HK-2 (cell line): ENCODE results near the gene SAG.
"Not testable (repeated sequence)": the region's sequence is repeated elsewhere in the genome, so short reads cannot be mapped to it uniquely, and the experiment has no call there.

Source experiments
- DNase-seq: peaks from one replicate; pipeline ENCODE4 v3.0.0-alpha.2; 2018; ENCODE audit not compliant: unreplicated experiment

Gene SAG

GRCh38 chr2:233354971-233355574, 47.5 kb downstream of the SAG start:
- DNase-seq: no peak

DNA sequence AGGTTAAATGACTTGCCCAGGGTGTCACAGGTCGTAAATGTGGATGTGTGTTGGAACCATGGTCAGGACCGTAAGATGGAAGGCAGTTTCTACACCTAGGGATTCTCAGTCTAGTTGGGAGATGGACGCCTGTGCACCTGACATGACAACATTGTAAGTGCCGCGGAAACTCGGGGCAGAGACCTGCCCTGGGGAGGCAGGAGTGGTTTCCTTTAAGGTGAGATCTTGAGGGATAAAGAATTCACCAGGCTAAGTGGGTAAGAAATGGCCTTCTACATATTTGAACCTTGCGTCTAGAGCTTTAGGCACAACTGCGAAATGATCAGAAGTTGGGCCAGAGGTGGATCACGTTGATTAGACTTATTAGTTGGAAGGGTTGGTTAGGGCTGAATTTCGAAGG, 48.3 kb downstream of the SAG start:
- DNase-seq: no peak

DNA sequence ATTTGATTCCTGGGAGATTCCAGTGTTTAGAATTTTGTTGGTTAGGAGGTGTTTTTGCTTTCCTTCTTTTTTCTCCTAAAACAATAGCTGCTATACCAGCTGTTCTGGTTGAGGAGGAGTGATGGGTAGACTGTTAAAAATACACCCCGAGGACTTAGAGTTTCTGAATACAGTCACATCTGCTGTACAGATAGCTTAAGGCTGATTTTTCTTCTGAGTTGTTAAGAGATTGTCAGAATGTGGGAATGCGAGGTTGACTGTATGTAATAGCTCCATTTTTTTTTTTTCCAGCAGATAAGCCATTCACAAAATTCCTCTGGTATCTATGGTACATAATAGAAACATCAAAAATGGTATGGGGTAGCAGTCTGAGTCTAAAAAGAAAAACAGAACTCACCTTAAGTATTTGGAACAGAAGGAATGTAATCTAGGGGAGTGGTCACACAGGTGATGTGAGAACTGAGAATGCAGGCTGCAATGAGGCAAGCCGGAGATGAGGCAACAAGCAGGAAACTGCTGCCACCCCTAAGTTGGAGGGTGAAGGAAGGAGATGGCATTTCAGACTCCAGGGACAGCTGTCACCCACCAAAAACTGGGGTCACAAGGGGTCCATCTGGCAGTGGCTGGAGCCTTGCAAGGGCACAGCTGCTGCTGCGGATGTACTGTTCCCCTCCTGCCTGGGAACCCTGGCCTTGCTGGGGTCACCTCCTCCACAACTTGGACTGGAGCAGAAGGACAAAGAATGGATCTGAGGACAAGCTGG, 49.1 kb downstream of the SAG start:
- no peak for DNase-seq

- no peak for DNase-seq
Observed at GRCh38 chr2:233358335-233358734, 50.7 kb downstream of the SAG start.

DNA sequence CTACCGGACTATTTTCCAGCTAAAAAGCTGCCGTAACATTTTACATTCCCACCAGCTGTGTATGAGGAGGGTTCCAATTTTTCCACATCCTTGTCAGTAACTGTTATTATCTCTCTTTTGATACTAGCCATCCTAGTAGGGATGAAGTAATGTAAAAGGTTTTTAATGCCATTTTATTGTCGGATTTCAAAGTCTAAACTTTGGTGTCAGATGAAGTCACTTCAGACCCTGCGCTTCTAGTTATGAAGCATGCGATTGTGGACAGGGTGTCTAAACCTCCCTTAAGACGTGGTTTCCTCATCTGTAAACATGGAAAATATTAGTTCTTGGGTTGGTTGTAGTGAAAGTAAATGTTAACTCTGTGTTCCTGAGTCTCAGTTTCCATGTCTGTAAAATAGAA, 51.3 kb downstream of the SAG start:
- no peak for DNase-seq

DNA sequence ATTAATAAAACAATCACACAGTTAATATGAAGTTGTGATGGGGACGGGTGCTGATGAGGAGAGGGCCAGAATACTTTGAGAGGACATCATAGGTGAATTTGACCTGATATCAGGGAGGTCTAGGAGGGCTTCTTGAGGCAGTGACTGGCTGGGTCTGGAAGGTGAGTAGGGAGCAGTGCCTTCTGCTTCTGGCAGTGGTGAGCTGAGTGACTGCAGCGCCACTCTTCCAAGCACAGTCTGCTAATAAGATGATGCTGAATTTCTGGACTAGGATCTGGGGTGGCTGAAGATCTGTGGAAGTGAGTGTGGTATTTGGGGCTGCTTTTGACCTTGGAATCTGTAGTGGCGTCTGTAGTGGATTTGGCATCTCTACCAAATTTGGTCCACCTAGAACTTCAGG, 52.2 kb downstream of the SAG start:
- no peak for DNase-seq

DNA sequence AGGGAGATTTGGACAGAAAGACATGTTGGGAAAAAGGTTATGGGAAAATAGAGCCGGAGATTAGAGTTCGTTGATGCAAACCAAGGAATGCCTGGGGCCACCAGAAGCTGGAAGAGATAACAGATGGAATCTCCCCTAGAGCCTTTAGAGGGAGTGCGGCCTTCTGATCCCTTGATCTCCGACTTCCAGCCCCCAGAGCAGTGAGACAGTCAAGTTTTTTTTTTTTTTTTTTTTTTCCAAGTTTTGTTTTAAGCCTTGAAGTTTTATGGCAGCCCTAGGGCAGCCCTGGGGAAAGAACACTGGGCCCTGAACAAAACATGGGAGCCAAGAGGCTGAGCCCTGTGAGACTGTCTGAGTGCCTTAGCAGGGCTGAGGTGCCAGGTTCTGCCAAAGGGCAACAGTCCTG, 53.2 kb downstream of the SAG start:
- no peak for DNase-seq

GRCh38 chr2:233361297-233361696, 53.7 kb downstream of the SAG start:
- DNase-seq: no peak

DNA sequence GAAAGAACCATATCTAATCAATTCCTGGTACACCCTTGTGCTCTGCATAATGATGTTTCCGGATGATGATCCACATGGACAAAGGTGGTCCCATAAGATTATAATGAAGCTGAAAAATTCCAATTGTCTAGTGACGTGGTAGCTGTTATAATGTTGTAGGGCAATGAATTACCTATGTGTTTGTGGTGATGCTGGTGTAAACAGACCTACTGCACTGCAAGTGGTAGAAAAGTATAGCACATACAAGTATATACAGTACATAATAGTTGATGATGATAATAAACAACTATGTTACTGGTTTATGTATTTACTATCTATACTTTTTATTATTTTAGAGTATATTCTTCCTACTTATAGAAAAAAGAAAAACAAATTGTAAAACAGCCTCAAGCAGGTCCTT, 55.1 kb downstream of the SAG start:
- DNase-seq: no peak

GRCh38 chr2:233363744-233364235, 56.2 kb downstream of the SAG start:
- no peak for DNase-seq

GRCh38 chr2:233365861-233366520, 58.4 kb downstream of the SAG start:
- no peak for DNase-seq

DNA sequence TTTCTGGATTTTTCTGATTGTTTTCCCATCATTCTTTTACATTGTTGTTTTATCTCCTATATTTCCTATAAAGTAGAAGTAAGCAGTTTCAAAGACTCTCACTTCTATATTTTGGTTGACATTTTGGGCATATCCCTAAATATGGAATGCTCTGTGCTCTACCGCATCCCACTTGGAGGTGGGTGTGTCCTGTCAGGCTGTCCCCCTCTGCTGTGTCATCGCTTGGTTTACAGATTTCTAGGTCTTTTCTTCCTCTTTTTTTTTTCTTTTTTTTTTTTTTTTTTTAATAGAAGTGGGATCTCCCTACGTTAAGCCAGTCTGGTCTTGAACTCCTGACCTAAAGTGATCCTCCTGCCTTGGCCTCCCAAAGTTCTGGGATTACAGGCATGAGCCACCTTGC, 60.0 kb downstream of the SAG start:
- no peak for DNase-seq

DNA sequence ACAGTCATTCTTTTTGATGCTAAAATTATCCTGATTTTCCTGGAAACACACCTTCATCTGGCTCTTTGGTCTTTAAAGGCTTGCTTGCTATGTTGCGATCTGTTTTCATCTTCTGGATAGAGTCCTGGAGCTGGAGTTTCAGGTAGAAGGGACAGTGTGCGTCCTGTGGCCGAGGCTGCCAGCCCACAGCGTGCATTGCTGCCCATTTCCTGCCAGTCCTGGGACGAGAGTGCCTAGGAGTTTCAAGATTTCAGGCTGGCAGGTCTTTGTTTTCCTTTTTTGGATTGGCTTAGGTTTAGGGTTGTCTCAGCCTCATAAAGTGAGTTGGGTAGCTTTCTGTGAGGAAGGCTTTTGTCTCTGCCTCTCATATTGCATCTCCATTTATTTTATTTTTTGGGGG, 61.1 kb downstream of the SAG start:
- DNase-seq: no peak

DNA sequence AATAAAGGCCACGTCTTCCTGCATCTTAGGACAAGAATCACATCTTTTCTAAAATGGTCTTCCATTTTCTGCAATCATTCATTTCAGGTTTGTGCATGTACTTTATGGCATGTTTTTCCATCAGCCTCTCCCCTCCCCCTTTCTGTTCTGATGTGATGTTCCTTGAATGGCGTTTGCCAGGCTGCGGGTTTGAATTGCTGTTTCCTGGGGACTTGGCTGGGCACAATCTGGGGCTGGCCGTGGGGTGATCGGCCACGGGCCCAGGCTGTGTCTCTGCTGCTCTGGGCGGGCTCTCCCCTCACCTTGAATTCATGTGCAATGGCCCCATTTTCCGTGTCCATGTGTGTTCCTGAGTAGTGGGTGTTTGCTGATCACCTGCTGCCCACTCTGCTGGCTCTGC, 61.8 kb downstream of the SAG start:
- DNase-seq: no peak

DNA sequence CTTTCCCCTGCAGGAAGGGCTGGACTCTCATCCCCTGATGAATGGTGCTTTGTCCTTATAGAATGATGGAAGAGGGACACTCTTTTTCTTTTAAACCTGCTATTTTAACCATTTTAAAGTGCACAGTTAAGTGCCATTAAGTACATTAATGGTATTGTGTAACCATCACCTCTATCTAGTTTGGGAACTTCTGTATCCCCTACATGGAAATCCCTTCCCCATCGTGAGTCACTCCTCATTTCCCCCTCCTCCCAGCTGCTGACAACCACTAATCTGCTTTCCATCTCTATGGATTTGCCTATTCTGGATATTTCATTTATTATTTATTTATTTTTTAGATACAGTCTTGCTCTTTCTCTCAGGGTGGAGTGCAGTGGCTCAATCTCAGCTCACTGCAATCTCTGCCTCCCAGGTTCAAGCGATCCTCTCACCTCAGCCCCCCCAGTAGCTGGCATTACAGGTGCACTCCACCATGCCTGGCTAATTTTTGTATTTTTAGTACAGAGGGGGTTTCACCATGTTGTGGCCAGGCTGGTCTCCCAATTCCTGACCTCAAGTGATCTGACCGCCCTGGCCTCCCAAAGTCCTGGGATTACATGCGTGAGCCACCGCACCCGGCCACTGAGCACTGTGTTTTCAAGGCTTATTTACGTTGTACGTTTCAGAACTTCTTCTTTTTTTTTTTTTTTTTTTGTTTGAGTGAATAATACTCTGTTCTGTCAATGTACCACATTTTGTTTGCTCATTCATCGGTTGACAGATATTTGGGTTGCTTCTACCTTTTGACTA, 62.5 kb downstream of the SAG start:
- DNase-seq: no peak

DNA sequence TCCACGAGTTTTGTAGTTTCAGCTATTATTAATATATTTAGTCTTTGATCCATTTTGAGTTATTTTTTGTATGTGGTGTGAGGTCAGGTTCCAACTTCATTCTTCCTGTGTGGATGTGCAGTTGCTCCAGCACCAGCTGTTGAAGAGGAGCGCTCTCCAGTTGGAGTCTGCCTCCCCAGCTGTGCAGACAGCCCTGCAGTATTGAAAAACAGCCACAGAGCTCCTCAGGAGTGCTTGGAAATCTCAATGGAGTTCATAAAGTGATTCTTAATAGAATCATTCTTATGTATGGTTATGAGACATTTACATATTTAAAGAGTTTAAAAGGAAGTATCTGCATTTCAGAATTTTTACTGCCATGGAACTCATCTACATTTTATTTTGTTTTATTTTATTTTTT, 64.0 kb downstream of the SAG start:
- no peak for DNase-seq

GRCh38 chr2:233372855-233373254, 65.2 kb downstream of the SAG start:
- DNase-seq: no peak

DNA sequence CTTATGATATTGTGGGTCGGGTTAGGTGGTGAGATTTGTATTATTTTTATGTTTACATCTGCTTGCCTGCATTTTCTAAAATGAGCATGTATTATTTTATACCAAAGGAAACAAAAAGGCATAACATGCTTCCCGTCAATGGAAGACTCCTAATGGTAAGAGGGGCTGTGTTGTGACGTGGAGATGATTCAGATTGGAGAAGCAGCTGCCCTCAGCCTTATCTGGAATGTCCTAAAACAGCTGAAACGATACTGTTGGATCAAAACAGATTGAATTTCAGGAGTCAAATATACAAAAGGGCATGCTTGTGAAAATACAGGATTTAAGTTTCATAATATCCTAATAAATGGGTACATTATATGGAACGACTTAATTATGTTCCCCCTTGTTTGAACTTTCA, 65.7 kb downstream of the SAG start:
- no peak for DNase-seq

DNA sequence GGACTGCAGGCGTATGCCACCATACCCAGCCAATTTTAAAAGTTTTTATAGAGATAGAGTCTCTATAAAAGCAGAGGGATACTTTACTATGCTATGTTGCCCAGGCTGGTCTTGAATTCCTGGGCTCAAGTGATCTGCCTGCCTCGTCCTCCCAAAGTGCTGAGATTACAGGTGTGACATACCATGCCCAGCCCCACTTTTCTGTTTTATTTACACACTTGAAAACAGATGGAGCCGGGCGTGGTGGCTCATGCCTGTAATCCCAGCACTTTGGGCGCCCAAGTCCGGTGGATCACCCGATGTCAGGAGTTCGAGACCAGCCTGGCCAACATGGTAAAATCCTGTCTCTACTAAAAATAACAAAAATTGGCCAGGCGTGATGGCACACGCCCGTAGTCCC, 67.2 kb downstream of the SAG start:
- not testable (repeated sequence) for DNase-seq

DNA sequence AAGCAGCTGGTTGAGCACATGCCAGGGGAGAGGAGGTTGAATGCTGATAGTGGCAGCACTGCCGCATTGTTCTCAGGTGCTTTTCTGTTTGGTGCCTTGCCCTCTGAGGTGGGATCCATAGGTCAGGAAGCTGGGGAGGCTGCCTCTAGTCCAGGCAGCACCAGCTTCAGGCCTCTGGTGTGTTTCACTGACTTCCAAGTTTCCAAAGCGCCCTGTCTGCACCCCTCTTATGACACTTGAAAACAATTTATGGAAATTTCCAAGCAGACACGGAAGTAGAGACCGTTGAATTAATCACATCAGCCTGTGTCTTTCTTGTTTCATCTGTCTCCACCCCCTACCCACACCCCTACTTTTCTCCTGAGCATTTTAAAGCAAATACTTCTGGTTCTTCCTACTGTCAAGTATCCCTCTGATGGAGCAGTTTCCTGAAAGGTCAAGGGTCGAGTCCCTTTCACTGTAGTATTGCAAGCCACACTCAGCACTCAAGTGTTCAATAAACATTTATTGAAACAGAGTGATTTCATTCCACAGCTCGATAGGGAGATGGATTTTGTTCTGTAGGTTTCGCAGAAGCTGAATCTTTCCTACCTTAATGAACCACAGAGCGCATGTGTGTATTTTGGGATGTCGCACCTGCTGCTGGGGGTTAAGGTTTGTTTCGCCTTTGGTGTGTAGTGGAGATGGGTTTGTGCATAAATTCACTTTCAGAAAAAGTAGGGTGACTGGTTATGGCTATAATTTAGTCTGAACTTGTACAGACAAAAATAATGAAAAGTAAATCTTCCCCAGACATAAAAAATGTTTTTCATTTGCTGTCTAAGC, 68.1 kb downstream of the SAG start:
- DNase-seq: no peak

DNA sequence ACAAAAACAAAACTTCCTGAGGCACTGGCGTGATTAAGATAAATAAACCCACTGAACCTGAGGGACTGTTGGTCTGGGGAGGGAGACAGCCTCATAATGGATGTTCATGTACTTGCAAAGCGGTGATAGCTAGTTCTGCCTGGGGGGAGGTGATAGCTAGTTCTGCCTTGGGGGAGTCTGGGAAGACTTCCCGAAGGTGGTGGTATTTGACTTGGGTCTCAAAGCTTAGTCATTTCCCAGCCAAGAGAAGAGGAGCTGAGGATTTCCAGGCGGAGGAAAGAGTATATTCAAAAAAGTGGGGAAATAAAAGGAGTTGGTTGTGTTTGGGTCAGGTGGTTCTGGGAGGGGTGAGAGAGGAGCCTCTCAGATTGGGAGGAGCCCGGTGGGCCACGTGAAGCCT, 71.4 kb downstream of the SAG start:
- no peak for DNase-seq
